ENCODE measurements around the gene TLR8. TPM values are rescaled to one million over a fixed set of nuclear protein-coding genes. Genes with fewer than 3 reads are reported as not detected.

Gene TLR8
- polyA plus RNA-seq, 1 of the 3 experiments (the other 2 are of a cell fraction), result not detected

GRCh38 chrX:12965131-12965940 is 58.9 kb downstream of the TLR8 start:
- CTCF ChIA-PET, result interaction anchor here (1.6 to 1.9 kb wide), 2 partner anchors 18 to 523 kb away, joined by 4 to 11 read pairs; no protein-coding TSS in a partner anchor

DNA sequence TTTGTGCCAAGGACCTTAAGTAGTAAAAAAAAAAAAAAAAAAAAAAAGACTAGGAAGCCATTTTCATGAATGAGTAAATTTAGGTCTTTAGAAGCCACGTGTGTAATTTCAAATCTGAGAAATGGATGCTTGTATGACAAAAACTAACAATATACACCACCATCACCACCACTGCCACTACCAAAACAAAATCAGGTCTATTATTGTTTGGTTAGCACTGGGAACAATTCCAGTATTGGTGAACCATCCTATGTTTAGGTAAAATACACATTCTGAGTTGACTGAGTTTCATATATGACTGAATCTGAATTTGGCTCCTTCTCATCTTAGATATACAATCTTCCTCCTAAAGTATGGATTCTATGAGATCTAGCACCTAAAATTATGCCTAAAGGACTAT is 59.7 kb downstream of the TLR8 start:
- DNase-seq, result no peak
- H3K4me3 ChIP-seq (ENCODE audit: low read depth in 2 of 2, low read length in 1 of 2), result no peak overlapping the region
- no peaks in the 10 kb centered on the region for H3K9me2 ChIP-seq
- 52% methylated on average over 1 of the region's 1 CpG for WGBS (ENCODE audit: low lambda C conversion rate)
- no peaks in the 10 kb centered on the region for H4K20me1 ChIP-seq (ENCODE audit: insufficient read depth)
- H3K4me2 ChIP-seq, result no peak overlapping the region
- H3K36me3 ChIP-seq (replicated peaks in 1 of 2; ENCODE audit: control insufficient read depth in 1 of 2, insufficient read depth in 2 of 2, low read length in 1 of 2), result no peaks in the 10 kb centered on the region
- ChIA-PET POLR2A (no interaction called here), CTCF (interaction anchor here (1.6 to 1.9 kb wide), 2 partner anchors 19 to 522 kb away, joined by 4 to 11 read pairs; no protein-coding TSS in a partner anchor)
- H3K79me2 ChIP-seq (ENCODE audit: insufficient read depth), result no peaks in the 10 kb centered on the region
- H3K27me3 ChIP-seq (ENCODE audit: insufficient read depth), result no peaks in the 10 kb centered on the region
- no peaks in the 10 kb centered on the region for H3K9me3 ChIP-seq
- no peak overlapping the region for H3K9ac ChIP-seq
- peaks cover 0 to 4% of the 10 kb centered on the region in 2 experiments; a peak in 2 of 4 replicates for H3K4me1 ChIP-seq (ENCODE audit: control insufficient read depth in 1 of 2, insufficient read depth in 2 of 2, low read depth in 1 of 2, low read length in 1 of 2)
- H3K27ac ChIP-seq (ENCODE audit: low read depth in 2 of 2, low read length in 1 of 2), result no peak overlapping the region
- H3F3A ChIP-seq (replicated peaks; ENCODE audit: insufficient read depth), result peaks cover 17% of the 10 kb centered on the region
- TF ChIP-seq MEF2A (IDR thresholded peaks at IDR 0.05; ENCODE audit: borderline replicate concordance, low read depth) (no peak), NFIC (IDR thresholded peaks at IDR 0.05; ENCODE audit: borderline replicate concordance) (no peak), GATA2 (CRISPR knock-in tag; IDR thresholded peaks at IDR 0.05) (no peak), FOSL2 (IDR thresholded peaks at IDR 0.05; ENCODE audit: borderline replicate concordance, low read depth) (no peak), PBX3 (IDR thresholded peaks at IDR 0.05) (no peak), MAX (IDR thresholded peaks at IDR 0.05; ENCODE audit: low read depth) (no peak), POLR2AphosphoS5 (IDR thresholded peaks at IDR 0.05; ENCODE audit: low read depth, low read length) (no peak), EP300 (IDR thresholded peaks at IDR 0.05; ENCODE audit: borderline replicate concordance in 1 of 2, low read depth in 1 of 2, low read length in 1 of 2) (no peak), USF1 (IDR thresholded peaks at IDR 0.05; ENCODE audit: borderline replicate concordance, low read depth) (no peak), FOXJ3 (CRISPR knock-in tag; IDR thresholded peaks at IDR 0.05) (no peak), SMC3 (IDR thresholded peaks at IDR 0.05; ENCODE audit: low read depth, low read length) (no peak), RXRA (IDR thresholded peaks at IDR 0.05; ENCODE audit: borderline replicate concordance, low read depth) (no peak), JUND (IDR thresholded peaks at IDR 0.05) (no peak), TEAD4 (IDR thresholded peaks at IDR 0.05; ENCODE audit: borderline replicate concordance, insufficient read depth) (no peak), TCF12 (IDR thresholded peaks at IDR 0.05) (no peak), SIN3A (IDR thresholded peaks at IDR 0.05; ENCODE audit: borderline replicate concordance, low read depth, low read length) (no peak)
- H2AFZ ChIP-seq (ENCODE audit: low read depth), result no peak overlapping the region

More at GRCh38 chrX:12965131-12965940, 58.9 kb downstream of the TLR8 start:
- peaks cover 14% of the 10 kb centered on the region for H3F3A ChIP-seq (replicated peaks; ENCODE audit: insufficient read depth)
- no peaks in the 10 kb centered on the region for H3K79me2 ChIP-seq (ENCODE audit: insufficient read depth)
- H3K27me3 ChIP-seq (ENCODE audit: insufficient read depth), result no peaks in the 10 kb centered on the region
- no peak overlapping the region for H3K4me2 ChIP-seq
- no peaks in the 10 kb centered on the region; a peak in 1 of 4 replicates for H3K4me1 ChIP-seq (ENCODE audit: control insufficient read depth in 1 of 2, insufficient read depth in 2 of 2, low read depth in 1 of 2, low read length in 1 of 2)
- no peak for DNase-seq
- TF ChIP-seq EZH2phosphoT487 (IDR thresholded peaks at IDR 0.05; ENCODE audit: borderline replicate concordance, low read depth) (no peak), SIN3A (IDR thresholded peaks at IDR 0.05; ENCODE audit: borderline replicate concordance, low read depth, low read length) (no peak), RAD21 (IDR thresholded peaks at IDR 0.05; ENCODE audit: low read length) (no peak), ELF1 (IDR thresholded peaks at IDR 0.05) (no peak), FOXM1 (IDR thresholded peaks at IDR 0.05; ENCODE audit: low read depth) (no peak)
- TF ChIP-seq, protein P1, sequence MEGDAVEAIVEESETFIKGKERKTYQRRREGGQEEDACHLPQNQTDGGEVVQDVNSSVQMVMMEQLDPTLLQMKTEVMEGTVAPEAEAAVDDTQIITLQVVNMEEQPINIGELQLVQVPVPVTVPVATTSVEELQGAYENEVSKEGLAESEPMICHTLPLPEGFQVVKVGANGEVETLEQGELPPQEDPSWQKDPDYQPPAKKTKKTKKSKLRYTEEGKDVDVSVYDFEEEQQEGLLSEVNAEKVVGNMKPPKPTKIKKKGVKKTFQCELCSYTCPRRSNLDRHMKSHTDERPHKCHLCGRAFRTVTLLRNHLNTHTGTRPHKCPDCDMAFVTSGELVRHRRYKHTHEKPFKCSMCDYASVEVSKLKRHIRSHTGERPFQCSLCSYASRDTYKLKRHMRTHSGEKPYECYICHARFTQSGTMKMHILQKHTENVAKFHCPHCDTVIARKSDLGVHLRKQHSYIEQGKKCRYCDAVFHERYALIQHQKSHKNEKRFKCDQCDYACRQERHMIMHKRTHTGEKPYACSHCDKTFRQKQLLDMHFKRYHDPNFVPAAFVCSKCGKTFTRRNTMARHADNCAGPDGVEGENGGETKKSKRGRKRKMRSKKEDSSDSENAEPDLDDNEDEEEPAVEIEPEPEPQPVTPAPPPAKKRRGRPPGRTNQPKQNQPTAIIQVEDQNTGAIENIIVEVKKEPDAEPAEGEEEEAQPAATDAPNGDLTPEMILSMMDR (IDR thresholded peaks at IDR 0.05), result no peak
- H3K9me2 ChIP-seq, result no peaks in the 10 kb centered on the region
- H3K4me3 ChIP-seq (ENCODE audit: low read depth in 2 of 2, low read length in 1 of 2), result no peak overlapping the region
- H3K27ac ChIP-seq (ENCODE audit: low read depth in 2 of 2, low read length in 1 of 2), result no peak overlapping the region
- no peaks in the 10 kb centered on the region for H4K20me1 ChIP-seq (ENCODE audit: insufficient read depth)
- peak overlapping the region; percentile 43; the same call in 1 of the 2 replicates for H2AFZ ChIP-seq (ENCODE audit: low read depth)
- no peak overlapping the region for H3K9ac ChIP-seq
- no peaks in the 10 kb centered on the region for H3K36me3 ChIP-seq (replicated peaks in 1 of 2; ENCODE audit: control insufficient read depth in 1 of 2, insufficient read depth in 2 of 2, low read length in 1 of 2)
- POLR2A ChIA-PET, result no interaction called here
- 58% methylated on average over 6 of the region's 6 CpGs for WGBS (ENCODE audit: low lambda C conversion rate)
- H3K9me3 ChIP-seq, result no peaks in the 10 kb centered on the region

Measured in SK-N-SH (cell line).